Measurements from ENCODE around the gene ABL2.
A peak's percentile ranks its signal among the peaks of the same experiment; 100 is the strongest.

The ABL2 gene

GRCh38 chr1:179126338-179127060, 103.0 kb downstream of the ABL2 start:
- DNase-seq (ENCODE audit: insufficient read length), result no peak
- no peak for TF ChIP-seq POLR2AphosphoS5 (IDR thresholded peaks at IDR 0.05; ENCODE audit: low read depth, low read length)
- TF ChIP-seq TAF1 (IDR thresholded peaks at IDR 0.05; ENCODE audit: borderline replicate concordance, low read depth, low read length), result no peak
- TF ChIP-seq POLR2A (IDR thresholded peaks at IDR 0.05; ENCODE audit: low read depth, low read length), result no peak
- FAIRE-seq, result no peak

- DNase-seq (ENCODE audit: insufficient read length) (no peak), FAIRE-seq (no peak)
- TF ChIP-seq TAF1 (IDR thresholded peaks at IDR 0.05; ENCODE audit: borderline replicate concordance, low read depth, low read length) (no peak), POLR2A (IDR thresholded peaks at IDR 0.05; ENCODE audit: low read depth, low read length) (no peak), POLR2AphosphoS5 (IDR thresholded peaks at IDR 0.05; ENCODE audit: low read depth, low read length) (no peak)
Measured at GRCh38 chr1:179124873-179125272, 104.6 kb downstream of the ABL2 start.

- FAIRE-seq (no peak), DNase-seq (ENCODE audit: insufficient read length) (no peak)
- TF ChIP-seq POLR2A (IDR thresholded peaks at IDR 0.05; ENCODE audit: low read depth, low read length) (no peak), TAF1 (IDR thresholded peaks at IDR 0.05; ENCODE audit: borderline replicate concordance, low read depth, low read length) (no peak), POLR2AphosphoS5 (IDR thresholded peaks at IDR 0.05; ENCODE audit: low read depth, low read length) (no peak)
Measured at GRCh38 chr1:179121159-179121938, 108.1 kb downstream of the ABL2 start.

- no peak for TF ChIP-seq POLR2A (IDR thresholded peaks at IDR 0.05; ENCODE audit: low read depth, low read length)
- TF ChIP-seq TAF1 (IDR thresholded peaks at IDR 0.05; ENCODE audit: borderline replicate concordance, low read depth, low read length), result no peak
- TF ChIP-seq POLR2AphosphoS5 (IDR thresholded peaks at IDR 0.05; ENCODE audit: low read depth, low read length), result no peak
- DNase-seq (ENCODE audit: insufficient read length), result no peak
- no peak for FAIRE-seq
Measured at GRCh38 chr1:179120736-179121135, 108.7 kb downstream of the ABL2 start.

GRCh38 chr1:179119513-179119912, 110.0 kb downstream of the ABL2 start:
- no peak for TF ChIP-seq TAF1 (IDR thresholded peaks at IDR 0.05; ENCODE audit: borderline replicate concordance, low read depth, low read length)
- no peak for FAIRE-seq
- DNase-seq (ENCODE audit: insufficient read length), result no peak

- FAIRE-seq (no peak), DNase-seq (ENCODE audit: insufficient read length) (no peak)
- no peak for TF ChIP-seq POLR2A (IDR thresholded peaks at IDR 0.05; ENCODE audit: low read depth, low read length)
- no peak for TF ChIP-seq TAF1 (IDR thresholded peaks at IDR 0.05; ENCODE audit: borderline replicate concordance, low read depth, low read length)
- TF ChIP-seq POLR2AphosphoS5 (IDR thresholded peaks at IDR 0.05; ENCODE audit: low read depth, low read length), result no peak
Measured at GRCh38 chr1:179115181-179115580, 114.3 kb downstream of the ABL2 start.

- DNase-seq (ENCODE audit: insufficient read length) (no peak), FAIRE-seq (no peak)
- TF ChIP-seq TAF1 (IDR thresholded peaks at IDR 0.05; ENCODE audit: borderline replicate concordance, low read depth, low read length), result no peak
- no peak for TF ChIP-seq POLR2AphosphoS5 (IDR thresholded peaks at IDR 0.05; ENCODE audit: low read depth, low read length)
- no peak for TF ChIP-seq POLR2A (IDR thresholded peaks at IDR 0.05; ENCODE audit: low read depth, low read length)
Measured at GRCh38 chr1:179108644-179109043, 120.8 kb downstream of the ABL2 start.

GRCh38 chr1:179107706-179108629, 121.5 kb downstream of the ABL2 start:
- DNase-seq (ENCODE audit: insufficient read length) (no peak), FAIRE-seq (no peak)
- TF ChIP-seq POLR2AphosphoS5 (IDR thresholded peaks at IDR 0.05; ENCODE audit: low read depth, low read length), result no peak
- no peak for TF ChIP-seq TAF1 (IDR thresholded peaks at IDR 0.05; ENCODE audit: borderline replicate concordance, low read depth, low read length)
- no peak for TF ChIP-seq POLR2A (IDR thresholded peaks at IDR 0.05; ENCODE audit: low read depth, low read length)

GRCh38 chr1:179105393-179105792, 124.1 kb downstream of the ABL2 start:
- no peak for TF ChIP-seq POLR2A (IDR thresholded peaks at IDR 0.05; ENCODE audit: low read depth, low read length)
- DNase-seq (ENCODE audit: insufficient read length) (no peak), FAIRE-seq (peak; percentile 24)

- DNase-seq (ENCODE audit: insufficient read length) (no peak), FAIRE-seq (no peak)
- no peak for TF ChIP-seq TAF1 (IDR thresholded peaks at IDR 0.05; ENCODE audit: borderline replicate concordance, low read depth, low read length)
- TF ChIP-seq POLR2A (IDR thresholded peaks at IDR 0.05; ENCODE audit: low read depth, low read length), result no peak
- no peak for TF ChIP-seq POLR2AphosphoS5 (IDR thresholded peaks at IDR 0.05; ENCODE audit: low read depth, low read length)
Measured at GRCh38 chr1:179104611-179105250, 124.7 kb downstream of the ABL2 start.

GRCh38 chr1:179103999-179104398, 125.5 kb downstream of the ABL2 start:
- DNase-seq (ENCODE audit: insufficient read length), result no peak
- no peak for FAIRE-seq
- TF ChIP-seq POLR2AphosphoS5 (IDR thresholded peaks at IDR 0.05; ENCODE audit: low read depth, low read length), result no peak
- no peak for TF ChIP-seq TAF1 (IDR thresholded peaks at IDR 0.05; ENCODE audit: borderline replicate concordance, low read depth, low read length)
- TF ChIP-seq POLR2A (IDR thresholded peaks at IDR 0.05; ENCODE audit: low read depth, low read length), result no peak
